Gastroesophageal sphincter (tissue), 3 donors: ENCODE data around the gene THY1.

Experiments used
- CTCF ChIP-seq, 4 experiments: fragments of 200-600 bp in 2 of 4; fragments of 450-650 bp in 2 of 4; sonication (generic) in 1 of 4; IDR thresholded peaks; one replicate each; pipeline ENCODE4 v1.5.1; 2017 to 2019; ENCODE audit warnings: antibody characterized with exemption in 4 of 4, mild to moderate bottlenecking in 2 of 4, moderate library complexity in 2 of 4
- EP300 ChIP-seq: sonication (generic); formaldehyde crosslinking; IDR thresholded peaks from one replicate; pipeline ENCODE4 v1.6.1; 2017; ENCODE audit warnings: antibody characterized with exemption, mild to moderate bottlenecking
- POLR2A ChIP-seq, 2 donors: fragments of 450-650 bp; IDR thresholded peaks; one replicate each; pipeline ENCODE4 v1.6.1; 2017; ENCODE audit warnings: antibody characterized with exemption in 2 of 2, mild to moderate bottlenecking in 2 of 2, moderate library complexity in 1 of 2
- POLR2AphosphoS5 ChIP-seq: sonication (generic); formaldehyde crosslinking; IDR thresholded peaks from one replicate; pipeline ENCODE4 v1.6.1; 2017; ENCODE audit warnings: antibody characterized with exemption

DNA sequence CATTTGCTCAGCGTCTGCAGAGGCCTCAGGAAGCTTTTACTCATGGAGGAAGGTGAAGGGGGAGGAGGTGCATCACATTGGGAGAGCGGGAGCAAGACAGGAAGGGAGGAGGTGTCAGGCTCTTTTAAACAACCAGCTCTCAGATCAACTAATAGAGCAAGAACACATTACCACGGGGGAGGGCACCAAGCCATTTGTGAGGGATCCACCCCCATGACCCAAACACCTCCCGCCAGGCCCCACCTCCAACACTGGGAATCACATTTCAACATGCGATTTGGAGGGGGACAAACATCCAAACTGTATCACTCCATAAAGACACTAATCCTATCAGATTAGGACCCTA, 18.9 kb upstream of the THY1 start:
- TF ChIP-seq CTCF (IDR thresholded peaks at IDR 0.05) (no peak), POLR2A (IDR thresholded peaks at IDR 0.05) (no peak), EP300 (no peak), POLR2AphosphoS5 (no peak)
